Renal cortex interstitium (tissue), 15 donors: ENCODE data around the gene ITSN2. TPM values are rescaled to one million over a fixed set of nuclear protein-coding genes. Genes with fewer than 3 reads are reported as not detected.
"Not testable (repeated sequence)": the region's sequence is repeated elsewhere in the genome, so short reads cannot be mapped to it uniquely, and the experiment has no call there.

Source experiments
- DNase-seq, 11 donors: peaks; one replicate each; pipeline ENCODE4 v3.0.0-alpha.2; 2013; ENCODE audit warnings: low read depth in 9 of 11, low spot score in 4 of 11; ENCODE audit errors: extremely low read depth in 1 of 11
- long read RNA-seq, 16 experiments: transcript quantifications; one replicate each; lab custom pipeline, GENCODE V29; 2026
- polyA plus RNA-seq, 3 donors: library from polyadenylated mRNA; unstranded; fragments of 120-200 nt; gene quantifications; one replicate each; pipeline ENCODE4 v1.2.1, GENCODE V29; 2013; ENCODE audit not compliant: insufficient read length in 3 of 3

ITSN2 gene
- 10 to 100 TPM; 23.5 to 31.2 (median 25.1) TPM for polyA plus RNA-seq
- long read RNA-seq, donor 1 = 0 reads
- long read RNA-seq, donor 2 = 0 reads
- long read RNA-seq, donor 3, full-length matches to known transcripts = 1 of 7 reads
- long read RNA-seq, donor 3, partial matches to known transcripts = 6 of 7 reads
- long read RNA-seq, donor 3, other reads (novel, unspliced or antisense) = 0 of 7 reads
- long read RNA-seq, donor 4, partial matches to known transcripts = 5 of 5 reads
- long read RNA-seq, donor 4, other reads (novel, unspliced or antisense) = 0 of 5 reads
- long read RNA-seq, donor 5 = 0 reads
- long read RNA-seq, donor 6 = 0 reads
- long read RNA-seq, donor 7 = 0 reads
- long read RNA-seq, donor 8 = 0 reads
- long read RNA-seq, donor 9 = 0 reads
- long read RNA-seq, donor 10 = 0 reads
- long read RNA-seq, donor 11 = 0 reads
- long read RNA-seq, donor 12, partial matches to known transcripts = 8 of 8 reads
- long read RNA-seq, donor 12, other reads (novel, unspliced or antisense) = 0 of 8 reads
- long read RNA-seq, donor 13 = 0 reads
- long read RNA-seq, donor 14 = 0 reads
- long read RNA-seq, donor 15 = 0 reads
- long read RNA-seq, donor 16, partial matches to known transcripts = 9 of 9 reads
- long read RNA-seq, donor 16, other reads (novel, unspliced or antisense) = 0 of 9 reads

- DNase-seq = peak in 7 of 11 donors; percentile 42 to 70 (median 54)
These were observed at the start of gene ITSN2 for GRCh38 chr2:24360050-24360962. ITSN2 (minus strand) TSS chr2:24360536; CDS start chr2:24328082, 32,454 bp downstream.

GRCh38 chr2:24409171-24409570 is 48.8 kb upstream of the ITSN2 start:
- DNase-seq = no peak

GRCh38 chr2:24408704-24409103 is 48.4 kb upstream of the ITSN2 start:
- not testable (repeated sequence) for DNase-seq

GRCh38 chr2:24404491-24404921 is 44.2 kb upstream of the ITSN2 start:
- DNase-seq = no peak

GRCh38 chr2:24403832-24404212 is 43.5 kb upstream of the ITSN2 start:
- DNase-seq = no peak

GRCh38 chr2:24403168-24403831 is 43.0 kb upstream of the ITSN2 start:
- no peak for DNase-seq

- no peak for DNase-seq
These were observed 42.1 kb upstream of the ITSN2 start for GRCh38 chr2:24402242-24403097.

- DNase-seq = no peak
These were observed 40.0 kb upstream of the ITSN2 start for GRCh38 chr2:24400207-24400907.

- DNase-seq = no peak
These were observed 39.3 kb upstream of the ITSN2 start for GRCh38 chr2:24399434-24400206.

- DNase-seq = no peak
These were observed 34.7 kb upstream of the ITSN2 start for GRCh38 chr2:24394998-24395397.

GRCh38 chr2:24392542-24393059 is 32.3 kb upstream of the ITSN2 start:
- DNase-seq = no peak

GRCh38 chr2:24385366-24385765 is 25.0 kb upstream of the ITSN2 start:
- DNase-seq = no peak

GRCh38 chr2:24382363-24383073 is 22.2 kb upstream of the ITSN2 start:
- peak in 6 of 11 donors; percentile 56 to 82 (median 64) for DNase-seq

- no peak for DNase-seq
These were observed 20.5 kb upstream of the ITSN2 start for GRCh38 chr2:24380820-24381219.

- DNase-seq = no peak
These were observed 15.2 kb upstream of the ITSN2 start for GRCh38 chr2:24375349-24376087.
